Loucy (cell line): ENCODE results near the gene SCTR.

ENCODE experiments used
- CTCF ChIP-seq: fragments of 200-600 bp; sonication (generic); conservative IDR thresholded peaks from 2 replicates; pipeline ENCODE4 v1.5.1; 2014; ENCODE audit warnings: mild to moderate bottlenecking, antibody characterized with exemption, low read length
- EZH2phosphoT487 ChIP-seq: fragments of 200-600 bp; IDR thresholded peaks from 2 replicates; pipeline ENCODE4 v1.6.1; 2018; ENCODE audit warnings: antibody characterized with exemption, mild to moderate bottlenecking, moderate library complexity, borderline replicate concordance

- TF ChIP-seq EZH2phosphoT487 (no peak), CTCF (no peak)
Observed at GRCh38 chr2:119548516-119549120, 24.3 kb upstream of the SCTR start.
